ENCODE results near the gene LRMDA.

The LRMDA gene

GRCh38 chr10:76287856-76288255 is 856.4 kb downstream of the LRMDA start:
- H3K4me3 ChIP-seq (ENCODE audit: low read depth in 1 of 2, low read length in 2 of 2) = no peak overlapping the region
- no peak overlapping the region for H2AFZ ChIP-seq (ENCODE audit: low read depth, low read length)
- no peaks in the 10 kb centered on the region for H3K9me3 ChIP-seq (ENCODE audit: insufficient read depth, low read length, severe bottlenecking)
- no peaks in the 10 kb centered on the region for H3K79me2 ChIP-seq (ENCODE audit: insufficient read depth, low read length)
- H3K4me2 ChIP-seq (ENCODE audit: insufficient read depth, low read length) = no peak overlapping the region
- DNase-seq = no peak
- ATAC-seq (ENCODE audit: insufficient read depth, low read depth) = no peak
- no peak for TF ChIP-seq EZH2 (IDR thresholded peaks at IDR 0.05; ENCODE audit: borderline replicate concordance, low read depth, low read length, severe bottlenecking)
- TF ChIP-seq, protein P1, sequence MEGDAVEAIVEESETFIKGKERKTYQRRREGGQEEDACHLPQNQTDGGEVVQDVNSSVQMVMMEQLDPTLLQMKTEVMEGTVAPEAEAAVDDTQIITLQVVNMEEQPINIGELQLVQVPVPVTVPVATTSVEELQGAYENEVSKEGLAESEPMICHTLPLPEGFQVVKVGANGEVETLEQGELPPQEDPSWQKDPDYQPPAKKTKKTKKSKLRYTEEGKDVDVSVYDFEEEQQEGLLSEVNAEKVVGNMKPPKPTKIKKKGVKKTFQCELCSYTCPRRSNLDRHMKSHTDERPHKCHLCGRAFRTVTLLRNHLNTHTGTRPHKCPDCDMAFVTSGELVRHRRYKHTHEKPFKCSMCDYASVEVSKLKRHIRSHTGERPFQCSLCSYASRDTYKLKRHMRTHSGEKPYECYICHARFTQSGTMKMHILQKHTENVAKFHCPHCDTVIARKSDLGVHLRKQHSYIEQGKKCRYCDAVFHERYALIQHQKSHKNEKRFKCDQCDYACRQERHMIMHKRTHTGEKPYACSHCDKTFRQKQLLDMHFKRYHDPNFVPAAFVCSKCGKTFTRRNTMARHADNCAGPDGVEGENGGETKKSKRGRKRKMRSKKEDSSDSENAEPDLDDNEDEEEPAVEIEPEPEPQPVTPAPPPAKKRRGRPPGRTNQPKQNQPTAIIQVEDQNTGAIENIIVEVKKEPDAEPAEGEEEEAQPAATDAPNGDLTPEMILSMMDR (IDR thresholded peaks at IDR 0.05; ENCODE audit: borderline replicate concordance, extremely low read depth, low read length, poor library complexity, severe bottlenecking) = no peak
- H3K27me3 ChIP-seq (ENCODE audit: insufficient read depth, low read length, poor library complexity) = no peaks in the 10 kb centered on the region
- H3K36me3 ChIP-seq (ENCODE audit: insufficient read depth, low read length) = no peaks in the 10 kb centered on the region
- no peak overlapping the region for H3K9ac ChIP-seq (ENCODE audit: low read depth, low read length)
- no peaks in the 10 kb centered on the region for H4K20me1 ChIP-seq (ENCODE audit: insufficient read depth, low read length)
- H3K4me1 ChIP-seq (ENCODE audit: insufficient read depth, low read length) = no peaks in the 10 kb centered on the region
- H3K27ac ChIP-seq (ENCODE audit: low read length) = no peak overlapping the region

DNA sequence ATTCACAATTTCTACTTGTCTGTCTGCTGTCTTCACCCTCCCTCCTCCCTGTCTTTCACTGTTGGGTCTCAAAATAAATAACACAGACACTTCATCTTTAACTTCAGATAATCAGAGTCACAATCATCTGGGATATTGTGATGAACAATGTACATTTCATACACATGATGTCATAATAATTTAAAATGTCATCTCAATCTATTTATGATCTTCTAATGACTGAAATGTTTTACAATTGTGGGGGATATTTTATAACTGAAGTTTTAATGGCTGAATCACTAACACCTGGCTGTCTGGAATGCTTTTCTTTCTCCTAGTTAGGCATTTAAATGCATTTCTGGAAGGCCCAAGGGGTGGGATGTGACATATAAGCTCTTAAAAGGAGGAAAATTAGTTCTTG is 859.8 kb downstream of the LRMDA start:
- Histone ChIP-seq H3K4me1 (ENCODE audit: insufficient read depth, low read length) (no peaks in the 10 kb centered on the region), H3K9ac (ENCODE audit: low read depth, low read length) (no peak overlapping the region), H4K20me1 (ENCODE audit: insufficient read depth, low read length) (no peaks in the 10 kb centered on the region), H3K9me3 (ENCODE audit: insufficient read depth, low read length, severe bottlenecking) (no peaks in the 10 kb centered on the region), H3K27me3 (ENCODE audit: insufficient read depth, low read length, poor library complexity) (no peaks in the 10 kb centered on the region), H3K27ac (ENCODE audit: low read length) (no peak overlapping the region), H3K79me2 (ENCODE audit: insufficient read depth, low read length) (no peaks in the 10 kb centered on the region), H3K36me3 (ENCODE audit: insufficient read depth, low read length) (no peaks in the 10 kb centered on the region), H3K4me3 (ENCODE audit: low read depth in 1 of 2, low read length in 2 of 2) (no peak overlapping the region), H3K4me2 (ENCODE audit: insufficient read depth, low read length) (no peak overlapping the region), H2AFZ (ENCODE audit: low read depth, low read length) (no peak overlapping the region)
- ATAC-seq (ENCODE audit: insufficient read depth, low read depth) = no peak
- DNase-seq = no peak
- TF ChIP-seq EZH2 (IDR thresholded peaks at IDR 0.05; ENCODE audit: borderline replicate concordance, low read depth, low read length, severe bottlenecking) = no peak
- TF ChIP-seq, protein P1 (IDR thresholded peaks at IDR 0.05; ENCODE audit: borderline replicate concordance, extremely low read depth, low read length, poor library complexity, severe bottlenecking) = no peak

- Histone ChIP-seq H3K4me2 (ENCODE audit: insufficient read depth, low read length) (no peak overlapping the region), H3K27ac (ENCODE audit: low read length) (no peak overlapping the region), H3K27me3 (ENCODE audit: insufficient read depth, low read length, poor library complexity) (no peaks in the 10 kb centered on the region), H4K20me1 (ENCODE audit: insufficient read depth, low read length) (no peaks in the 10 kb centered on the region), H3K36me3 (ENCODE audit: insufficient read depth, low read length) (no peaks in the 10 kb centered on the region), H3K79me2 (ENCODE audit: insufficient read depth, low read length) (no peaks in the 10 kb centered on the region), H3K4me1 (ENCODE audit: insufficient read depth, low read length) (no peaks in the 10 kb centered on the region), H3K9me3 (ENCODE audit: insufficient read depth, low read length, severe bottlenecking) (no peaks in the 10 kb centered on the region), H2AFZ (ENCODE audit: low read depth, low read length) (no peak overlapping the region), H3K4me3 (ENCODE audit: low read depth in 1 of 2, low read length in 2 of 2) (no peak overlapping the region), H3K9ac (ENCODE audit: low read depth, low read length) (no peak overlapping the region)
- ATAC-seq (ENCODE audit: insufficient read depth, low read depth) = no peak
- DNase-seq = no peak
- no peak for TF ChIP-seq EZH2 (IDR thresholded peaks at IDR 0.05; ENCODE audit: borderline replicate concordance, low read depth, low read length, severe bottlenecking)
- TF ChIP-seq, protein P1 (IDR thresholded peaks at IDR 0.05; ENCODE audit: borderline replicate concordance, extremely low read depth, low read length, poor library complexity, severe bottlenecking) = no peak
Measured at GRCh38 chr10:76291885-76292284, 860.5 kb downstream of the LRMDA start.

- DNase-seq (no peak), ATAC-seq (ENCODE audit: insufficient read depth, low read depth) (no peak)
- H3K79me2 ChIP-seq (ENCODE audit: insufficient read depth, low read length) = no peaks in the 10 kb centered on the region
- H3K9ac ChIP-seq (ENCODE audit: low read depth, low read length) = no peak overlapping the region
- H3K4me2 ChIP-seq (ENCODE audit: insufficient read depth, low read length) = no peak overlapping the region
- no peak overlapping the region for H2AFZ ChIP-seq (ENCODE audit: low read depth, low read length)
- H3K27ac ChIP-seq (ENCODE audit: low read length) = no peak overlapping the region
- H3K9me3 ChIP-seq (ENCODE audit: insufficient read depth, low read length, severe bottlenecking) = no peaks in the 10 kb centered on the region
- H4K20me1 ChIP-seq (ENCODE audit: insufficient read depth, low read length) = no peaks in the 10 kb centered on the region
- no peaks in the 10 kb centered on the region for H3K4me1 ChIP-seq (ENCODE audit: insufficient read depth, low read length)
- TF ChIP-seq, protein P1 (IDR thresholded peaks at IDR 0.05; ENCODE audit: borderline replicate concordance, extremely low read depth, low read length, poor library complexity, severe bottlenecking) = no peak
- no peak for TF ChIP-seq EZH2 (IDR thresholded peaks at IDR 0.05; ENCODE audit: borderline replicate concordance, low read depth, low read length, severe bottlenecking)
- H3K4me3 ChIP-seq (ENCODE audit: low read depth in 1 of 2, low read length in 2 of 2) = no peak overlapping the region
- H3K36me3 ChIP-seq (ENCODE audit: insufficient read depth, low read length) = no peaks in the 10 kb centered on the region
- H3K27me3 ChIP-seq (ENCODE audit: insufficient read depth, low read length, poor library complexity) = no peaks in the 10 kb centered on the region
Measured at GRCh38 chr10:76296957-76297356, 865.5 kb downstream of the LRMDA start.

All from DND-41 (cell line).